AG10803 (cell line): ENCODE results near the gene STARD8.
"Not testable (repeated sequence)": the region's sequence is repeated elsewhere in the genome, so short reads cannot be mapped to it uniquely, and the experiment has no call there.

Source experiments
- DNase-seq: peaks from one replicate; pipeline ENCODE4 v3.0.0; 2010; ENCODE audit warnings: low read depth
- H3K4me3 ChIP-seq: 2 replicates; pipeline ENCODE4 v1.5.1; 2011; ENCODE audit warnings: mild to moderate bottlenecking, low read length, control low read depth
- CTCF ChIP-seq: conservative IDR thresholded peaks from 2 replicates; pipeline ENCODE4 v1.5.1; 2011; ENCODE audit warnings: mild to moderate bottlenecking, low read length, control low read depth, inconsistent platforms

STARD8 gene

GRCh38 chrX:68732906-68733493 lies 85.5 kb downstream of the STARD8 start:
- no peak overlapping the region for H3K4me3 ChIP-seq
- DNase-seq: peak; percentile 47
- TF ChIP-seq CTCF: peak; percentile 71

- TF ChIP-seq CTCF: no peak
- no peak for DNase-seq
- H3K4me3 ChIP-seq: no peak overlapping the region
Observed at GRCh38 chrX:68735266-68735665, 87.8 kb downstream of the STARD8 start.

- not testable (repeated sequence) for DNase-seq, H3K4me3 ChIP-seq
Observed at GRCh38 chrX:68741864-68742263, 94.4 kb downstream of the STARD8 start.

GRCh38 chrX:68743754-68744153 lies 96.3 kb downstream of the STARD8 start:
- TF ChIP-seq CTCF: no peak
- no peak for DNase-seq
- H3K4me3 ChIP-seq: no peak overlapping the region

GRCh38 chrX:68746988-68747387 lies 99.5 kb downstream of the STARD8 start:
- no peak overlapping the region for H3K4me3 ChIP-seq
- no peak for TF ChIP-seq CTCF
- no peak for DNase-seq

- TF ChIP-seq CTCF: no peak
- H3K4me3 ChIP-seq: no peak overlapping the region
- no peak for DNase-seq
Observed at GRCh38 chrX:68748030-68748429, 100.6 kb downstream of the STARD8 start.

- no peak for TF ChIP-seq CTCF
- DNase-seq: no peak
Observed at GRCh38 chrX:68749426-68749825, 102.0 kb downstream of the STARD8 start.

GRCh38 chrX:68750316-68750715 lies 102.8 kb downstream of the STARD8 start:
- DNase-seq: no peak
- no peak overlapping the region for H3K4me3 ChIP-seq
- no peak for TF ChIP-seq CTCF

More at GRCh38 chrX:68749426-68749825, 102.0 kb downstream of the STARD8 start:
- no peak overlapping the region for H3K4me3 ChIP-seq
